ENCODE results near the gene ZNF304. TPM values are rescaled to one million over a fixed set of nuclear protein-coding genes. Genes with fewer than 3 reads are reported as not detected.

The ZNF304 gene
- polyA plus RNA-seq, 1 donor (not counting 4 experiments of a cell fraction or from before 2014, with no cell fraction given), result 7.7 TPM

GRCh38 chr19:57377498-57378146, 26.6 kb downstream of the ZNF304 start:
- dilution Hi-C loops (cut with MboI; ENCODE audit: extremely low pct_ligation_motif_present, low sequenced_read_pairs), result no loop called here
- no peaks in the 10 kb centered on the region for H3K4me1 ChIP-seq (ENCODE audit: control insufficient read depth, extremely low read depth, insufficient read depth, low read length)
- FAIRE-seq, result no peak
- H3K9me3 ChIP-seq (ENCODE audit: control insufficient read depth, low read depth, low read length), result peaks cover 17% of the 10 kb centered on the region
- H3K79me2 ChIP-seq (ENCODE audit: control insufficient read depth, insufficient read depth, low read length), result no peaks in the 10 kb centered on the region
- H2AFZ ChIP-seq (ENCODE audit: control insufficient read depth, low read length), result no peak overlapping the region
- no peaks in the 10 kb centered on the region for H3K9me1 ChIP-seq (ENCODE audit: control insufficient read depth, extremely low read depth, insufficient read depth, low read length)
- peaks cover 0 to 19% of the 10 kb centered on the region in 2 experiments for H3K36me3 ChIP-seq (ENCODE audit: control insufficient read depth in 2 of 2, extremely low read depth in 1 of 2, insufficient read depth in 2 of 2, low read length in 2 of 2)
- H4K20me1 ChIP-seq (ENCODE audit: control insufficient read depth, extremely low read depth, insufficient read depth, low read length), result no peaks in the 10 kb centered on the region
- H3K27ac ChIP-seq (ENCODE audit: control insufficient read depth, insufficient read depth, low read length), result no peak overlapping the region
- TF ChIP-seq CTCF (optimal IDR thresholded peaks at IDR 0.05 in 1 of 3, IDR thresholded peaks at IDR 0.05 in 1 of 3, conservative IDR thresholded peaks at IDR 0.05 in 1 of 3; ENCODE audit: extremely low read depth in 1 of 3, insufficient read depth in 2 of 3, low read length in 3 of 3) (no peak), EZH2 (IDR thresholded peaks at IDR 0.05; ENCODE audit: low read length) (no peak)
- H3K9ac ChIP-seq (ENCODE audit: control insufficient read depth, extremely low read depth, insufficient read depth, low read length), result no peak overlapping the region
- H3K4me3 ChIP-seq (ENCODE audit: control insufficient read depth in 2 of 3, extremely low read depth in 1 of 3, insufficient read depth in 2 of 3, low read depth in 1 of 3, low read length in 3 of 3), result no peak overlapping the region
- no peak overlapping the region for H3K4me2 ChIP-seq (ENCODE audit: control insufficient read depth, extremely low read depth, insufficient read depth, low read depth, low read length)
- H3K27me3 ChIP-seq (ENCODE audit: control insufficient read depth, extremely low read depth, insufficient read depth, low read length), result no peaks in the 10 kb centered on the region
- DNase-seq (ENCODE audit: low read depth, low spot score), result no peak

- TF ChIP-seq EZH2 (IDR thresholded peaks at IDR 0.05; ENCODE audit: low read length) (no peak), CTCF (optimal IDR thresholded peaks at IDR 0.05 in 1 of 3, IDR thresholded peaks at IDR 0.05 in 1 of 3, conservative IDR thresholded peaks at IDR 0.05 in 1 of 3; ENCODE audit: extremely low read depth in 1 of 3, insufficient read depth in 2 of 3, low read length in 3 of 3) (no peak)
- H2AFZ ChIP-seq (ENCODE audit: control insufficient read depth, low read length), result no peak overlapping the region
- peaks cover 14% of the 10 kb centered on the region for H3K9me3 ChIP-seq (ENCODE audit: control insufficient read depth, low read depth, low read length)
- no peak for DNase-seq (ENCODE audit: low read depth, low spot score)
- dilution Hi-C loops (cut with MboI; ENCODE audit: extremely low pct_ligation_motif_present, low sequenced_read_pairs), result no loop called here
- H3K4me2 ChIP-seq (ENCODE audit: control insufficient read depth, extremely low read depth, insufficient read depth, low read depth, low read length), result no peak overlapping the region
- H3K36me3 ChIP-seq (ENCODE audit: control insufficient read depth in 2 of 2, extremely low read depth in 1 of 2, insufficient read depth in 2 of 2, low read length in 2 of 2), result peaks cover 0 to 7% of the 10 kb centered on the region in 2 experiments
- H3K27me3 ChIP-seq (ENCODE audit: control insufficient read depth, extremely low read depth, insufficient read depth, low read length), result no peaks in the 10 kb centered on the region
- no peaks in the 10 kb centered on the region for H3K9me1 ChIP-seq (ENCODE audit: control insufficient read depth, extremely low read depth, insufficient read depth, low read length)
- H3K9ac ChIP-seq (ENCODE audit: control insufficient read depth, extremely low read depth, insufficient read depth, low read length), result no peak overlapping the region
- H3K27ac ChIP-seq (ENCODE audit: control insufficient read depth, insufficient read depth, low read length), result no peak overlapping the region
- H4K20me1 ChIP-seq (ENCODE audit: control insufficient read depth, extremely low read depth, insufficient read depth, low read length), result no peaks in the 10 kb centered on the region
- no peaks in the 10 kb centered on the region for H3K4me1 ChIP-seq (ENCODE audit: control insufficient read depth, extremely low read depth, insufficient read depth, low read length)
- no peak overlapping the region for H3K4me3 ChIP-seq (ENCODE audit: control insufficient read depth in 2 of 3, extremely low read depth in 1 of 3, insufficient read depth in 2 of 3, low read depth in 1 of 3, low read length in 3 of 3)
- no peaks in the 10 kb centered on the region for H3K79me2 ChIP-seq (ENCODE audit: control insufficient read depth, insufficient read depth, low read length)
- FAIRE-seq, result no peak
Measured at GRCh38 chr19:57380923-57381322, 29.9 kb downstream of the ZNF304 start.

Data from keratinocyte (primary cell).